ENCODE data around the gene LINC01488.

The LINC01488 gene

GRCh38 chr11:69512136-69512535 lies 30.7 kb downstream of the LINC01488 start:
- Histone ChIP-seq H3K4me1 (peaks cover 5% of the 10 kb centered on the region), H3K9me3 (no peaks in the 10 kb centered on the region), H3K36me3 (no peaks in the 10 kb centered on the region), H3K4me3 (ENCODE audit: low read depth, low read length) (no peak overlapping the region), H3K27me3 (no peaks in the 10 kb centered on the region)
- no peak for DNase-seq
- no peak for TF ChIP-seq CTCF (IDR thresholded peaks at IDR 0.05; ENCODE audit: low read depth, low read length)

- no peak overlapping the region for H3K4me3 ChIP-seq (ENCODE audit: low read depth, low read length)
- no peaks in the 10 kb centered on the region for H3K9me3 ChIP-seq
- no peaks in the 10 kb centered on the region for H3K36me3 ChIP-seq
- TF ChIP-seq CTCF (IDR thresholded peaks at IDR 0.05; ENCODE audit: low read depth, low read length): no peak
- H3K27me3 ChIP-seq: no peaks in the 10 kb centered on the region
- H3K4me1 ChIP-seq: peaks cover 5% of the 10 kb centered on the region
- DNase-seq: no peak
Measured at GRCh38 chr11:69512790-69513189, 31.3 kb downstream of the LINC01488 start.

- no peaks in the 10 kb centered on the region for H3K9me3 ChIP-seq
- no peak overlapping the region for H3K4me3 ChIP-seq (ENCODE audit: low read depth, low read length)
- TF ChIP-seq CTCF (IDR thresholded peaks at IDR 0.05; ENCODE audit: low read depth, low read length): no peak
- peaks cover 5% of the 10 kb centered on the region for H3K4me1 ChIP-seq
- DNase-seq: no peak
- no peaks in the 10 kb centered on the region for H3K27me3 ChIP-seq
- H3K36me3 ChIP-seq: no peaks in the 10 kb centered on the region
Measured at GRCh38 chr11:69513196-69513595, 31.7 kb downstream of the LINC01488 start.

- DNase-seq: no peak
- Histone ChIP-seq H3K4me1 (peaks cover 5% of the 10 kb centered on the region), H3K4me3 (ENCODE audit: low read depth, low read length) (no peak overlapping the region), H3K9me3 (no peaks in the 10 kb centered on the region), H3K27me3 (no peaks in the 10 kb centered on the region), H3K36me3 (no peaks in the 10 kb centered on the region)
- no peak for TF ChIP-seq CTCF (IDR thresholded peaks at IDR 0.05; ENCODE audit: low read depth, low read length)
Measured at GRCh38 chr11:69513663-69514224, 32.3 kb downstream of the LINC01488 start.

- no peak overlapping the region for H3K4me3 ChIP-seq (ENCODE audit: low read depth, low read length)
Measured at GRCh38 chr11:69514771-69515170, 33.3 kb downstream of the LINC01488 start.

More at GRCh38 chr11:69514771-69515170, 33.3 kb downstream of the LINC01488 start:
- no peak for TF ChIP-seq CTCF (IDR thresholded peaks at IDR 0.05; ENCODE audit: low read depth, low read length)
- no peaks in the 10 kb centered on the region for H3K27me3 ChIP-seq
- H3K9me3 ChIP-seq: no peaks in the 10 kb centered on the region
- H3K4me1 ChIP-seq: peaks cover 5% of the 10 kb centered on the region
- no peak for DNase-seq
- H3K36me3 ChIP-seq: no peaks in the 10 kb centered on the region
